Activated CD4-positive, alpha-beta T cell treated with anti-CD3 and anti-CD28 coated beads, Interleukin-10, Interleukin-2, amounts not matched to agents 100 ng/mL and 50 ng/mL, durations not matched to agents 16 hours and 8 hours (primary cell): ENCODE measurements around the gene ZNF419.
A peak's percentile ranks its signal among the peaks of the same experiment; 100 is the strongest.
"Not testable (repeated sequence)": the region's sequence is repeated elsewhere in the genome, so short reads cannot be mapped to it uniquely, and the experiment has no call there.

Experiments used
- DNase-seq: peaks from one replicate; pipeline ENCODE4 v3.0.0-alpha.2; 2020

Gene ZNF419

DNA sequence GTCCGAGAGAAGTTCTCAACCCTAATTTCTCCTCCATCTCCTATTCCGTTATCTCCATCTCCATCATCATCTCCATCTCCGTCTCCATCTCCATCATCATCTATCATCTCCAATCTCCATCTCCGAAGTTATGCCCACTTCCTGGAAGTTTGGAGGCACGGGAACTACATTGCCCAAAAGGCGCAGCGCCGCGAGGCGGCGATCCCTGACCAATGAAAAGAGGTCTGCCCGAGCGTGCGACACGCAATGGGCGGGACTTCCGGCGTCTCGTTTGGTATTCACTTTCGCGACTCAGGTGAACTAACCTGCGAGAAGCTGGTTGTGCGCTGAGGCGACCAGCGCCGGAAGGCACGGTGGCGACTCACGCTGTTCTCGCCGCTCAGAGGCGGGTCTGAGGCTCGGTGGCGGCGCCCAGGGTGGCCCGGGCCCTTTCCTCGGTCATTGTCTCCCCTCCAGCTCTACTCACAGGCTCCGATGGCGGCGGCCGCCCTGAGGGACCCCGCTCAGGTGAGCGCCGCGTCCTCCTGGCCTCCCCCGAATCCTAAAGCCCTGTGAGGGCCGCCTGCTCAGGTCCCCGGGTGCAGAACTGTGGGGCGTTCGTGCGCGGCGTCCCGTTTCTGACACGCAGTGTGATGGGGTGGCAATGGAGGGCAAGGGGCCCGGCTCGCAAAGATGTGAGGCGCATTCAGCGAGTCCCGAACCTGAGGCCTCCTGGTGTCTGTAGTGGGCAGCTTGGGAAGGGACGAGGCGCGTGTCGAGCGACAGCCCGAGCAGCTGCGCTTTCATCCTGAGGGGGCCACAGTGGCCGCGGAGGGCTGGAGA is at the start of gene ZNF419:
TSS of gene ZNF419 (plus strand) at position 274 of the 822 bp plus-strand sequence. CDS start at position 475, 201 bp downstream.
- DNase-seq: peak; percentile 95

DNA sequence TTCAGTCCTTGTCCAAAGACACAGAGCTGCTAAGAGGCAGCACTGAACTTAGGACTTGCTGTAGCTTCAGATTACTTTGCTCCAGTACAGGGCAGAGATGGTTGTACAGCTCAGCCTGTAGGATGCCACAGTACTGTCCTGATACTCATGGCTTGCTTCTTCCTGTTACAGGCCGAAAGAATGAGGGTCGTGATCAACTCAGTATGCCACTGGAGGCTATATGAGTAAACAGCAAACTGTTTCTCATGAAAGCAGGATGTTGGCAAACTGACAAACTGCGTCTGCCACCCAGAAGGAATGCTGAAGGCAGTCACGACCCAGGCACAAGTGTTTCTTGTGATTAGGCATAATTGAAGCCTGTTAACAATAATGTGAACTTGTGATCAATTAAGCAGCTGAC is 49.6 kb upstream of the ZNF419 start:
- no peak for DNase-seq

DNA sequence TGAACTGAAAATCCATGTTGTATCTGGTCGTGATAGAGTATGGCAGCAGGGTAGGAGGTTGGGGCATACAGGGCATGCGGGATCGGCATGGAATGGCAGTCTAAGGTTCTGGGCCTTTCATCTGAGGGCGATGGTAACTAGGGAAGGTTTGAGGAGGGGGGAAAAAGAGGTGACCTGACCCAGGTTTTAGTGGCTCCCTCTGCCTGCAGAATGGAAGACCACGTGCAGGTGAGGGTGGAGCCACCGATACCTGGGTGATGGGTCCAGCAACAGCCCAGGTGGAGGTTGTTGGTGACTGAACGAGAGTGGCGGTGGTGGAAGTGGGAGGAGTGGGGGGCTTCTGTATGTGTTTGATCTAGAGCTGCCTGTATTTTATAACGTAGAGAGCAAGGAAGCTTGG is 48.6 kb upstream of the ZNF419 start:
- no peak for DNase-seq

DNA sequence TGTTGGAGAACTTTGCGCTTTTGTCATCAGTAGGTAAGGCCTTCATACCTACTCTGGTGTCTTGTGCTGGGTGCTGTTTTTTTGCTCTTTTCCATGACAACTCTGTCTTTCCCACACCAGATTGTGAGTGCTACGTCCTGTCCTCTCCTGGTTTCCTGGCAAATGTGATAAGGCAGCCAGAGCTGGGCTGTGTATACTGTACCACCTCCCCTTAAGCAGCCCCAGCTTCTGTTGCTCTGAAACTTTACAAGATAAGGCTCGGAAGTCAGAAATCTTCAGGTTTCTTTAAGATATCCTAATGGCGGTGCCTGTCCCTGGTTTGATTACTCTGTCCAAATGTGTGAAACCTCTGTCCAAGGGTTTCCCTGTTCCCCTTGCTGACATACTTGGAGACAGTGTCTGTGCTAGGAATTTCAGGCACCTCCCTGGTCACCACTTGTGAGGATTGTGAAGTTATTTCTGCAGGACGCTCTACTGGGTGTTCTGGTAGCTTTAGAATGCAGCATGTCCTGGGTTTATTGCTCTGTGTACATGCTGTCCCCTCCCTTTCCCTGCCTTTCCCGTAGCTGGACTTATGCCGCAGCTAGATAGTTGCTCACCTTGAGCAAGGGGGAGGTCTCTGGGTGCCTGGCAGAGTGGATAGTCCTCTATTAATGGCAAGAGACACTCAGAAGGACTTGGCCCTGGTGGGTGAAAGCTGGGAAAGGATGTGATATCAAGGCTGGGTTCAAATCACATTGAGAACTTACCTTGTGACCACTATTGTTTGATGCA is 45.4 kb upstream of the ZNF419 start:
- DNase-seq: no peak

DNA sequence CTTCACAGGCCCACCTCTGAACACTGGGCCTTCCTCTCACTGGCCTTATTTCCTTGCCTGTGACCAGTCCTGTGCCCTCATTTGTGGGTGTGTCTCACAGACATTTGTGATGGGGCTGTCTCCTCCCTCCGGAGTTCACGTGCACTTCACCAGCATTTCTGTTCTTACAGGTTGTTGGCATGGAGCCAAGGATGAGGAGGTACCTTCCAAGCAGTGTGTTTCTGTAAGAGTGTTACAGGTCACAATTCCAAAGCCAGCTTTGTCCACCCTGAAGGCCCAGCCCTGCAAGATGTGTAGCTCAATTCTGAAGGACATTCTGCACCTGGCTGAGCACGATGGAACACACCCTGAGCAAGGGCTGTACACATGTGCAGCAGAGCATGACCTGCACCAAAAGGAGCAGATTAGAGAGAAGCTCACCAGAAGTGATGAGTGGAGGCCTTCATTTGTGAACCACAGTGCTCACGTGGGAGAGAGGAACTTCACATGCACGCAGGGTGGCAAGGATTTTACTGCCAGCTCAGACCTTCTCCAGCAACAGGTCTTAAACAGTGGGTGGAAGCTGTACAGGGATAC is 44.3 kb upstream of the ZNF419 start:
- DNase-seq: no peak

DNA sequence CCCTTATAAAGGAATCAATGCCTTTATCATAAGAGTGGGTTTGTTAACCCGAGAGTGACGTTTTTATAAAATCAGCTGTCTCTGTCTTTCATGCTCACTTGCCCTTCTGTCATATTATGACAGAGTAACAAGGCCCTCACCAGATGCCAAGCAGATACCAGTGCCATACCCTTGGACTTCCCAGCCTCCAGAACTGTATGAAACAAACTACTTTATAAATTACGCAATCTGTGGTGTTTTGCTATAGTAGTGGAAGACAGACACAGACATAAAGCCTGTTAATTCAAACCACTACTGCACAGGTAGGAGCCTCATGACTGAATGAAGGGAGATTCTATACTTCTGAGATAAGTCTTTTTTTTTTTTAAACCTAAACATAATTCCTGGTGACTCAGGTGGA is 35.2 kb upstream of the ZNF419 start:
- no peak for DNase-seq

DNA sequence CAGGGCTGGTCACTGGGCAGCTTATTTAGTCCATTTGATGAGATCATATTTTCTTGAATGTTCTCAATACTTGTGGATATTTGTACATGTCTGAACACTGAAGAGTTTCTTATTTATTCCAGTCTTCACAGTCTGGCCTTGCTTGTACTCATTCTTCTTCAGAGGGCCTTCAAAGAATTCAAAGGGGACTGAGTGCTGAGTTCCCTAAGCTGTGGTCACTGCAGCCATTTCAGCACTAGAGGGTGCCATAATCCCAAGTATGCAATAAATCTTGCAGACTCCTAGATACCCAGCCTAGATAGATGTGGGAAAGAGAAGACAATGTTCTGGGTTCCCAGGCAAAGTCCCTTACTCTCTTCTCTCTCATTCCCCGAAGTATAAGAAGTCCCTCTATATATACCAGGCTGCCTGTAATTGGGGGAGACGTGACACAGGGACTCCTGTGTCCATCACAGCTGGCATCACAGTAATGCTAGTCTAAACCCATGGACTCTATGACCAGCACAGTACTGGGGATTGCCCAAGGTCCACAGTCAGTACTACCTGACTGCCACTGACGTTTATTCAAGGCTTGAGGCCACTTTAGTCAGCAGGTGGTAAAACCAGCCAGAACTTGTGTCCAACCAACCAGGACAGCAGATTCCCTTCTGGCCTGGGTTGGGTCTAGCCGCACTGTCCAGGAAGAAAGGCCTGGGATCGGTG is 21.7 kb upstream of the ZNF419 start:
- peak; percentile 44 for DNase-seq

DNA sequence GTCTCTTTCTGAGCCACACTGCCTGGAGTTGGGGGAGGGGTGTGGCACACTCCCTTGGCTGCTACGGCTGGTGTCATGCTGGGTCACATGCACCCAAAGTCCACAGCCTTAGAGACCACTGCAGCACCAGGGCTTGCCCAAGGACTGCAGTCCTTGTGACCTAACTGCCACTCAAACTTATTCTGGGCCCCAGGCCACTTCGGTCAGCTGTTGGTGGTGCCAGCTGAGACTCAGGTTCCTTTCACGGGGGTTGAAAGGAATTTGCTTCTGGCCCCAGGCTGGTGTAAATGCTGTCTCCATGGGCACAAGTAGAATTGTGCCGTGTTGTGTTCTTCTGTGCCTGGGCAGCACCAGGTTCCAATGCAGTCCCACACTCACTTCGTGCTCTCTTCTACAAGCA is 21.1 kb upstream of the ZNF419 start:
- no peak for DNase-seq

DNA sequence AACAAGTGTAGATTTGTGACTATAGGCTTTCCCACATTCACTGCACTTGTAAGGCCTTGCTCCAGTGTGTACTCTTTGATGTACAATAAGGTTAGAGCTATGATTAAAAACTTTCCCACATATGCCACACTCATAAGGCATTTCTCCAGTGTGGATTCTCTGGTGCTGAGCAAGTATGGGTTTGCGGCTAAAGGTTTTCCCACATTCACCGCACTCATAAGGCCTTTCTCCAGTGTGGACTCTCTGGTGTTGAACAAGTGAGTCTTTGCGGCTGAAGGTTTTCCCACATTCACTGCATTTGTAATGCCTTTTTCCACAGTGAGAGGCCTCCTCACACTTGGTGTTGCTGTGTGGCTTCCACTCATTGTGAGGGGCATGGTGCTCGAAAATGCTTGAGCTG is 13.9 kb upstream of the ZNF419 start:
- no peak for DNase-seq

DNA sequence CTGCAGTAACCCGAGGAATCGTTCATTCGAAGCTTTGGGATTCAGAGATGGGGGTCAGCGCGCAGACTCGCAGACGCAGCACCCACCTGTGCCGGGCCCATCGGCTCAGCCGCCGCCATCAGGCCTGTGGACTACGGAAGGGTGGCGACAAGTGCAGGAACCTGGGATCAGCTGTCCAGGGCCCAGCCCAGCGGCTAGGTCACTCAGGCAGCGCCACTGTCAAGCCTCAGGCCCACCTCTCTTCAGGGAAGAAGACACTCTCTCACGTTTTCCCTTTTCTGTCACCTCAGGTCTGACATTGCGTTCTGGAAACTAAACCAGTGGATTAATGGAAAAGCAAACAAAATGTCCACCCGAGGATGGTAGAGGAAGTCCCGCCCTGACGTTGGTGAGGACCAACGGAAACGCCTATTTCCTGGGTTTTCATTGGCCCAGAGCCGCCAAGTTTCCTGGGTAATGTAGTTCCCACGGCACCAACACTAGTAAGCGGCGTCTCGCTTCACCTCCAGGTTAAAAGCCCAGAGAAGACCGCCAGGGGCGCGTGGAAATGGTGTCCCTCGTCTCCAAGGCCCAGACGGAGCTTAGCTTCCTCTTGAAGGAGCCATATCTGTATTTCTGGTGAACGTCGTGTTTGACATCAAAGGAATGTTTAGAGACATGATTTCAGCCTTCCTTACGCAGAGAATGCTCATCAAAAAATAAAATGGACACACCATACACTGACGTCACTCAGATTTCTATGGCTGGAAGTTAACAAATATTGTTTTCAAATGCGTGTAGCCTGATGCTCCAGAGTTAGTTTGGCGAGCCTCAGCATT is 10.2 kb upstream of the ZNF419 start, which contains the start of gene ZNF772:
TSS of gene ZNF772 (minus strand) at position 376 of the 818 bp plus-strand sequence. CDS start at position 119, 257 bp downstream.
- DNase-seq: peak; percentile 93

DNA sequence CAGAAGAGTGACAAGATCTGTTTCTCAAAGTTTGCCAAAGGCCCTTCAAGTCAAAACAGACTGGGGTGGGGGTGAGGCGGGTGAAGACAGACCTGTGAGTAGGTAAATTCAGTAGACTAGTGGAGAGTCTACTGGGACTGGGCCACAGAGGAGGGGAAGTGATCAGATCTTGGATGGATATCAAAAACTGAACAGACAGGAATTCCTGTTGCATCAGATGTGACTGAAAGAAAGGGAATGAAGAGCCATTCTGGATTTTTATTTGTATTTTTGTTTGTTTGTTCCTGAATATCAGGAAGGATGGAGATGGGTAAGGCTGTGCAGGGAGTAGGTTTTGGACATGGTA is 722 bp downstream of the ZNF419 start:
- not testable (repeated sequence) for DNase-seq

DNA sequence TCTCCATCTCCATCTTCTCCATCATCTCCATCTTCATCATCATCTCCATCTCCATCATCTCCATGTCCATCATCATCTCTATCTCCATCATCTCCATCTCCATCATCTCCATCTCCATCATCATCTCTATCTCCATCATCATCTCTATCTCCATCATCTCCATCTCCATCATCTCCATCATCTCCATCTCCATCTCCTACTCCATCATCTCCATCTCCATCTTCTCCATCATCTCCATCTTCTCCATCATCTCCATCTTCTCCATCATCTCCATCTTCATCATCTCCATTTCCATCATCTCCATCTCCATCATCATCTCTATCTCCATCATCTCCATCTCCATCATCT is 11.8 kb downstream of the ZNF419 start:
- not testable (repeated sequence) for DNase-seq

DNA sequence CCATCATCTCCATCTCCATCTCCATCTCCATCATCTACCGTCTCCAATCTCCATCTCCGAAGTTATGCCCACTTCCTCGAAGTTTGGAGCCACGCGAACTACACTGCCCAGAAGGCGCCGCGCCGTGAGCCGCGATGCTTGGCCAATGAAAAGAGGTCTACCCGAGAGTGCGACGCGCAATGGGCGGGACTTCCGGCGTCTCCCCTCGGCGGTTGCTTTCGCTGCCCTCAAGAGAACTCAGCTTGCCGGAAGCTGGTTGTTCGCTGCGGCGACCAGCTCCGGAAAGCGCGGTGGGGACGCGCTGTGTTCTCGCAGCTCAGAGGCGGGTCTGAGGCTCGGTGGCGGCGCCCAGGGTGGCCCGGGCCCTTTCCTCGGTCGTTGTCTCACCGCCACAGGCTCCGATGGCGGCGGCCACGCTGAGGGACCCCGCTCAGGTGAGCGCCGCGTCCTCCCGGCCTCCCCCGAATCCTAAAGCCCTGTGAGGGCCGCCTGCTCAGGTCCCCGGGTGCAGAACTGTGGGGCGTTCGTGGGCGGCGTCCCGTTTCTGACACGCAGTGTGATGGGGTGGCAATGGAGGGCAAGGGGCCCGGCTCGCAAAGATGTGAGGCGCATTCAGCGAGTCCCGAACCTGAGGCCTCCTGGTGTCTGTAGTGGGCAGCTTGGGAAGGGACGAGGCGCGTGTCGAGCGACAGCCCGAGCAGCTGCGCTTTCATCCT is 12.3 kb downstream of the ZNF419 start, which contains the start of gene ZNF773:
TSS of gene ZNF773 (plus strand) at position 259 of the 716 bp plus-strand sequence. CDS start at position 402, 143 bp downstream.
- peak; percentile 96 for DNase-seq

DNA sequence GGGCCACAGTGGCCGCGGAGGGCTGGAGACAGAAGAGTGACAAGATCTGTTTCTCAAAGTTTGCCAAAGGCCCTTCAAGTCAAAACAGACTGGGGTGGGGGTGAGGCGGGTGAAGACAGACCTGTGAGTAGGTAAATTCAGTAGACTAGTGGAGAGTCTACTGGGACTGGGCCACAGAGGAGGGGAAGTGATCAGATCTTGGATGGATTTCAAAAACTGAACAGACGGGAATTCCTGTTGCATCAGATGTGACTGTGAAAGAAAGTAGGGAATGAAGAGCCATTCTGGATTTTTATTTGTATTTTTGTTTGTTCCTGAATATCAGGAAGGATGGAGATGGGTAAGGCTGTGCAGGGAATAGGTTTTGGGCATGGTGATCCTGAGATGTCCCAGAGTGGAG is 12.8 kb downstream of the ZNF419 start:
- DNase-seq: not testable (repeated sequence)

DNA sequence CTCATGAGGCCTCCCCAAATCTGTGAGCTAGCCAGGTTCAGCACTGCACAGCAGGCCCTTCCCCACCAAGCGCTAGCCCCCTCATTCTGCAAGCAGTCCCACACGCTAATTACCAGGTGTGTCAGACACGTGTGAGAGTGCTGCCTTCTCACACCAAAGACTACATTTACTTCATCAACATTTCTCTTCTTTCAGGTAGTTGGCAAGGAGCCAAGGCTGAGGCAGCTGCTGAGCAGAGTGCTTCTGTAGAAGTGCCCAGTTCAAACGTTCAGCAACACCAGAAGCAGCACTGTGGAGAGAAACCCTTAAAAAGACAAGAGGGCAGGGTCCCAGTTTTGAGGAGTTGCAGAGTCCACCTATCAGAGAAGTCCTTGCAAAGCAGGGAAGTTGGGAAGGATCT is 18.6 kb downstream of the ZNF419 start:
- no peak for DNase-seq

DNA sequence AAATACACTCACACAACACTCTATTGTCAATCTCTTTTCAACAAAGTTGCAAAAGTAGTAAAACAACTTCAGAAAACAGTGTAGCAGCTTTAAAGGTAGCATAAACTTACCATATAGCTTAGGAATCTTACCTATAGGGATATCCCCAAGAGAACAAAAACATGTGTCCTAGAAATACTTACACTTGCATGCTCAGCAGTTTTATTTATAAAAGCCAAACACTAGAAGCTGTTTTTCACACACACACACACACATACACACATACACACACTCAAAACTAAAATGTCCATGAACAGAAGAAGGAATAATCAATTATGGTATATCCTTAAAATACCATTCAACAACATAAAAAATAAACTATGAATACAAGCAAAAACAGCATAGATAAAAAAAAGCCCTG is 23.9 kb downstream of the ZNF419 start:
- no peak for DNase-seq

DNA sequence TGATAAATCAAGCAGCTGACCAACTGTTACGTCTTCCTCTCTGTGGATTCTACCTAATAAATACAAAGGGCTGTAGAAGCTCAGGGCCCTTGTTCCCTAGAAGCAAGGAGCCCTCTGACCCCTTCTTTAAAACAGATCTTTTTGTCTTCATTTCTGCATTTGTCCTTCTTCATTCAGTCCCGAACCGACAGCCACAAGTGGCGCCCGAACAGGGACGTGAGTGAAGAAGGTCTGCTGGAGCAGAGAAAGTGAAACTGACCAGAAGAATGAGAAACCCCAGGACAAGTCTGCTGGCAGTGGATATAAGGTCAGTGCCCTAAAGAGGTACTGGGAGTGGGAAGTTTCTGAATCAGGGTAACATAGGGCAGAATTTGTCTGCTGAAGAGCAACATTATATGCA is 25.3 kb downstream of the ZNF419 start:
- DNase-seq: no peak

DNA sequence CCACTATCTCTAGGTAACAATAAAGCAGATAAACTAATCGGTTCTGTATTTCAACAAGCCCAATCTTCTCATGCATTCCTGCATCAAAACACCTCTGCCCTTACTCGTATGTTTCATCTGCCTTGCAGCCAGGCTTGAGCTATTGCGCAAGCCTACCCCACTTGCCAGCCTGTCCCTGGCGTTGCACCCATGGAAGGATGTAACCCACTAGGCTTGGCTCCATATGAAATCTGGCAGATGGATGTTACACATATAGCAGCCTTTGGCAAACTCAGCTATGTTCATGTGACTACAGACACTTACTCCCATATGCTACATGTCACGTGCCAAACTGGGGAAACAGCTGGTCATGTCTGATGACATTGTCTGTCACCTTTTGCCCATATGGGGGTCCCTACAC is 27.7 kb downstream of the ZNF419 start:
- DNase-seq: no peak

DNA sequence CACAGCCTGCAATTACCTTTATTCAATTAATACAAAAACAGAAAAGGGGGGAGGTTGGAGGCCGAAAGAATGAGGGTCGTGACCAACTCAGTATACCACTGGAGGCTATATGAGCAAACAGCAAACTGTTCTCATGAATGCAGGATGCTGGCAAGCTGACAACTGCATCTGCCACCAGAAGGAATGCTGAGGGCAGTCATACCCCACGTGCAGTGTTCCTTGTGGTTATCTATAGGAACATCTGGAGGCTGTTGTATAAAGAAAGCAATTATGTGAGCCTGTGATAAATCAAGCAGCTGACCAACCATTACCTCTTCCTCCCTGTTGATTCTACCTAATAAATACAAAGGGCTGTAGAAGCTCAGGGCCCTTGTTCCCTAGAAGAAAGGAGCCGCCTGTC is 30.5 kb downstream of the ZNF419 start:
- not testable (repeated sequence) for DNase-seq

DNA sequence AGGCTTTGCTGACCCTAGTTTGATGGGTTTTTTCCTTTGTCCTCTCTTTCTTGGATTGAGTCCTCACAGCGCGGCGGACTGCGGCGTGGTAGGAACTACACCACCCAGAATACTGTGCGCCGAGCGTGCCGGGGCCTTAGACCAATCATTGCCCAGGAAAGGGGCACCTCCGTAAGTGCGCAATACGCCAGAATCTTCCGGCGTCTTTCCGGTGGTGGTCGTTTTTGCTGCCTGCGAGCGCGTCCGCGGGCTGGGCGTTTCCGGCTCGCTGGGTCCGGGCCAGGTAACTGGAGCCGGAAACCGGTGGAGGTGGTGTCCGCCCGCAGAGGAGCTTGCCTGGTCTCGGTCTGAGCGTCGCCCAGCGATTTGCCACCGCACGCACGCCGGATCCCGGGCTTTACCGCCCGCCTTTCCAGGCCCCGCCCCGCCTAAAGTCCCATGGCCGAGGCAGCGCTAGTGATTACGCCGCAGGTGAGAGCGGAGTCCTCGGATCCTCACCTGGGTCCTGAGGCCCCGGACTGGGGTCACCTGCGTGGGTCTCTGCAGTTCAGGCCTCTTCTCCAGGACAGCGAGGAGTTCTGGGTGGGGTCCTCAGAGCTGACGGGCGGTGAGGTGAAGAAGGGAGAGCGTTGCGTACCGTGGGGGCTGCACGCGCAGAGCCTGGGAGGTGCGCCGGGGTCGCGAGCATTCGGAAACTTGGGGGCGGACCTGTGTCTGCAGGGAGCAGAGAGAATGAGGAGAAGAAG is 39.8 kb downstream of the ZNF419 start, which contains the start of gene ZNF549:
TSS of gene ZNF549 (plus strand) at position 221 of the 746 bp plus-strand sequence. CDS start at position 439, 218 bp downstream.
- peak; percentile 93 for DNase-seq
